Small intestine (tissue), 7 donors: ENCODE measurements around the gene VSIG4. TPM values are rescaled to one million over a fixed set of nuclear protein-coding genes. Genes with fewer than 3 reads are reported as not detected.

Experiments used
- DNase-seq, 2 donors: peaks; one replicate each; pipeline versions ENCODE4 v3.0.0 to v3.0.0-alpha.2; 2013
- FAIRE-seq: peaks from 2 replicates; lab custom pipeline; 2012; peaks lifted over from hg19 to GRCh38; lab: Jason Lieb, UNC
- H3K27ac ChIP-seq, 3 donors: one replicate each; pipeline ENCODE4 v1.5.1; 2013; ENCODE audit warnings: low read length in 2 of 3, mild to moderate bottlenecking in 2 of 3, control low read depth in 1 of 3, inconsistent platforms in 1 of 3, low read depth in 1 of 3, moderate library complexity in 1 of 3
- H3K27me3 ChIP-seq, 3 donors: one replicate each; pipeline ENCODE4 v1.6.1; 2013; ENCODE audit warnings: low read length in 3 of 3, inconsistent platforms in 1 of 3; ENCODE audit not compliant: control insufficient read depth in 3 of 3, insufficient read depth in 3 of 3
- H3K36me3 ChIP-seq, 3 donors: one replicate each; pipeline ENCODE4 v1.6.1; 2013; ENCODE audit warnings: low read length in 3 of 3, inconsistent platforms in 1 of 3, low read depth in 1 of 3, mild to moderate bottlenecking in 1 of 3, moderate library complexity in 1 of 3; ENCODE audit not compliant: control insufficient read depth in 3 of 3, insufficient read depth in 2 of 3
- H3K4me1 ChIP-seq, 3 donors: one replicate each; pipeline ENCODE4 v1.6.1; 2013; ENCODE audit warnings: low read length in 2 of 3, inconsistent platforms in 1 of 3, low read depth in 1 of 3, mild to moderate bottlenecking in 1 of 3, moderate library complexity in 1 of 3; ENCODE audit not compliant: control insufficient read depth in 3 of 3, insufficient read depth in 2 of 3
- H3K4me3 ChIP-seq, 3 donors: one replicate each; pipeline ENCODE4 v1.5.1; 2013; ENCODE audit warnings: low read length in 3 of 3, control low read depth in 1 of 3, inconsistent platforms in 1 of 3, low read depth in 1 of 3, mild to moderate bottlenecking in 1 of 3, moderate library complexity in 1 of 3
- H3K9me3 ChIP-seq, 2 donors: one replicate each; pipeline ENCODE4 v1.6.1; 2013; ENCODE audit warnings: low read depth in 1 of 2, low read length in 1 of 2; ENCODE audit not compliant: control insufficient read depth in 2 of 2, insufficient read depth in 1 of 2
- WGBS, 3 donors: extraction: QIAGEN DNeasy Blood & Tissue Kit; methylation state at CpG; one replicate each; pipeline ENCODE4 v1.1.7; 2013; 5-methylcytosine and 5-hydroxymethylcytosine counted together
- polyA plus RNA-seq, 4 donors: library from polyadenylated mRNA; stranded (reverse) in 3 of 4; unstranded in 1 of 4; fragments of 200-250 nt in 3 of 4; fragments of 120-200 nt in 1 of 4; gene quantifications; one replicate each; pipeline versions ENCODE4 v1.2.1 to v1.2.3, GENCODE V29; 2013
- donor health status: healthy with polysubstance abuse.
- donor health status: control.
- donor health status: control.
- donor health status: Bipolar disorder and iron deficiency.
- donor health status: healthy.

The VSIG4 gene
- polyA plus RNA-seq, 4 donors = 5.2 to 90.1 (median 12.7) TPM

DNA sequence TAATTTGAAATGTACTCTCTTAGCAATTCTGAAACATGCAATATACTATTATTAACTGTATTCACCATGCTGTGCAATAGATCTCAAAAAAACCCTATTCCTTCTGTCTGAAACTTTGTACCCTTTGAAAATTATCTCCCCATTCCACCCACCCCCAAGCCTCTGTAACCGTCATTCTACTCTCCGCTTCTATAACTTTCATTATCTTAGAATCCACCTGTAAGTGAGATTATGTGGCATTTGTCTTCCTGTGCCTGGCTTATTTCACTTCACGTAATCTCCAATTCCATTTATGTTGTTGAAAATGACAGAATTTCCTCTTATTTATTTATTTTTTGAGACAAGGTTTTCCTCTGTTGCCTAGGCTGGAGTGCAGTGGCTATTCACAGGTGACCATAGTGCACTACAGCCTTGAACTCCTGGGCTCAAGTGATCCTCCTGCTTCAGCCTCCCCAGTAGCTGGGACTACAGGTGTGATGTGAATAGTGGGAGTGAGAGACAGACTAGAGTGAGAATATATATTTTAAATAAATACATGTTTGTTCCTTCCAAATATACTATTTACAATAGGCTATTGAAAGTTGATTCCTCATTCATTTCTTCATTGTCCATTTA, 30.5 kb downstream of the VSIG4 start:
- H3K27ac ChIP-seq = no peak overlapping the region
- FAIRE-seq (no peak), DNase-seq (no peak)
- no peaks in the 10 kb centered on the region for H3K9me3 ChIP-seq
- WGBS, 3 donors = 74 to 81% (median 78%) methylated on average over 3 of the region's 3 CpGs
- H3K27me3 ChIP-seq = no peaks in the 10 kb centered on the region
- H3K4me3 ChIP-seq = no peak overlapping the region
- H3K4me1 ChIP-seq = no peaks in the 10 kb centered on the region
- H3K36me3 ChIP-seq = no peaks in the 10 kb centered on the region

DNA sequence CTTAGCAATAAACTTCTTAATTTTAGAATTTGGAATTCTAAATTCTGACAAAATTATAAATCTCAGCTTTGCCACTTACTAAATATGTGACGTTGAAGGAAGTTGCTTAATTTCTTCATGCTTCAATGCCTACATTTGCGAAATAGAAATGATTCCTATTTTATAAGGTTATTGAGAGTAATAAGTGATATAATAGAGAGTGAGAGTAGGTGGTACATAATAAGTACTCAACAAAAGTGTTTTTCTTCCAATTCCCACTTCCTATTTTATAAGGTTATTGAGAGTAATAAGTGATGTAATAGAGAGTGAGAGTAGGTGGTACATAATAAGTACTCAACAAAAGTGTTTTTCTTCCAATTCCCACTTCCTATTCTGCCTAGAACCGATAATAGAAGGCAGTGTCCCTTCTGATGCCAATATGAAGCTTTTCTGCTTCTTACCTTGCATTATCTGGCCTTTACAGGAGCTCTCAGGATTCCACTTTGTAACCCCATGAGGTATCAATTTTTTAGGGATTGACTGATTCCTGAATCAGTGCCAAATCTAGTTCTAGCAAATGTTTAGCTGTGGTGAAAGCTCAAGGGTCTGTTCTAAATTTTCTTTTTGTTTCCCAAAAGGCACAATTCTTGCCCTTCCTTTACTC, 31.4 kb downstream of the VSIG4 start:
- FAIRE-seq = no peak
- no peak for DNase-seq
- no peaks in the 10 kb centered on the region for H3K36me3 ChIP-seq
- no peak overlapping the region for H3K4me3 ChIP-seq
- no peak overlapping the region for H3K27ac ChIP-seq
- no peaks in the 10 kb centered on the region for H3K9me3 ChIP-seq
- no peaks in the 10 kb centered on the region for H3K27me3 ChIP-seq
- WGBS, 3 donors = 68 to 92% (median 78%) methylated on average over 3 of the region's 3 CpGs
- no peaks in the 10 kb centered on the region for H3K4me1 ChIP-seq

DNA sequence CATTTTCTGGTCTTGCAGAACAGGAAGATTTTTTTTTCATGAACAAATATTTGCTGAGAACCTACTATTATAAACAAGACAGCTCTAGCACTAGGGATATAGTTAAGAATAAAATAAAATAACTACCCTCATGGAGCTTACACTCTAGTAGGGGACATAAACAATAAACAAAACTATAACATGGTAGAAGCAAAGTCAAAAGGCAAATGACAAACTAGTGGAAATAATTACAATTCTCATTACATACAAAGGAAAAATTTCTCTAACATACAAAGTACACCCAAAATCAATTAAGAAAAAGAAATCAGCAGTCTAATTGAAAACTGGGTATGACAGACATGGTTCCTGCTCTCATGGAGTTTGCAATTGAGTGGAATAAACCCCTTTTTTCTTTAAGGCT, 32.0 kb downstream of the VSIG4 start:
- Histone ChIP-seq H3K27me3 (no peaks in the 10 kb centered on the region), H3K4me1 (no peaks in the 10 kb centered on the region), H3K27ac (no peak overlapping the region), H3K4me3 (no peak overlapping the region), H3K36me3 (no peaks in the 10 kb centered on the region), H3K9me3 (no peaks in the 10 kb centered on the region)
- FAIRE-seq (no peak), DNase-seq (no peak)

DNA sequence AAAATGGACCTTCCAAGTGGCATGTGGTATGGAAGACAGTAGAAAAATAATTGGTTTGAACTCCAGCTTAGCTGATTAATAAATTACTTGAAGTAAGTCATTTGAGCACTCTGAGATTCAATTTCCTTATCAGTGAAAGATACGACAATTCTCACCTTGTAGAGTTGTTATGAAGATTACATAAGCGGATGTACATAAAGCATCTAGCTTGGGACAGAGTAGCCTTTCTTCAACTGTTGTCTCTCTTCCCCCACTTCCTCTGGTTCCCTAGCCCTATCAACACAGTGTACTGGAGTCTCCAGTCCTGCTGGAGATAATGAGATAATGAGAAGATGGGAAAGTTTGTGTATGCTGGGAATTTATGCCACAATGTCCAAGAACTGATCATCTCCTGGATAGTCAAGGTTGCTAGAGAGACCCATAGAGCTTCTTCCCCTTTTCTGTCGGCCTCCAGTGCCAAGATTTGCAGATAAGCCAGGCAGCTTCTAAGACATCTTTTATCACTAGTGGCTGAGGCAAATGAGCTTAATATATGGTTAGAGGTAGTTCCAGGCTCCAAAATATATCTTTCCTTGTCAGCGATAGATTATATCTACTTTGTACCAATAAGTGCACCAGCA, 33.9 kb downstream of the VSIG4 start:
- Histone ChIP-seq H3K36me3 (no peaks in the 10 kb centered on the region), H3K27ac (no peak overlapping the region), H3K27me3 (no peaks in the 10 kb centered on the region), H3K4me3 (no peak overlapping the region), H3K9me3 (no peaks in the 10 kb centered on the region), H3K4me1 (no peaks in the 10 kb centered on the region)
- DNase-seq (no peak), FAIRE-seq (no peak)
- WGBS, 3 donors = 55 to 70% (median 61%) methylated on average over 3 to 4 of the region's 4 CpGs

DNA sequence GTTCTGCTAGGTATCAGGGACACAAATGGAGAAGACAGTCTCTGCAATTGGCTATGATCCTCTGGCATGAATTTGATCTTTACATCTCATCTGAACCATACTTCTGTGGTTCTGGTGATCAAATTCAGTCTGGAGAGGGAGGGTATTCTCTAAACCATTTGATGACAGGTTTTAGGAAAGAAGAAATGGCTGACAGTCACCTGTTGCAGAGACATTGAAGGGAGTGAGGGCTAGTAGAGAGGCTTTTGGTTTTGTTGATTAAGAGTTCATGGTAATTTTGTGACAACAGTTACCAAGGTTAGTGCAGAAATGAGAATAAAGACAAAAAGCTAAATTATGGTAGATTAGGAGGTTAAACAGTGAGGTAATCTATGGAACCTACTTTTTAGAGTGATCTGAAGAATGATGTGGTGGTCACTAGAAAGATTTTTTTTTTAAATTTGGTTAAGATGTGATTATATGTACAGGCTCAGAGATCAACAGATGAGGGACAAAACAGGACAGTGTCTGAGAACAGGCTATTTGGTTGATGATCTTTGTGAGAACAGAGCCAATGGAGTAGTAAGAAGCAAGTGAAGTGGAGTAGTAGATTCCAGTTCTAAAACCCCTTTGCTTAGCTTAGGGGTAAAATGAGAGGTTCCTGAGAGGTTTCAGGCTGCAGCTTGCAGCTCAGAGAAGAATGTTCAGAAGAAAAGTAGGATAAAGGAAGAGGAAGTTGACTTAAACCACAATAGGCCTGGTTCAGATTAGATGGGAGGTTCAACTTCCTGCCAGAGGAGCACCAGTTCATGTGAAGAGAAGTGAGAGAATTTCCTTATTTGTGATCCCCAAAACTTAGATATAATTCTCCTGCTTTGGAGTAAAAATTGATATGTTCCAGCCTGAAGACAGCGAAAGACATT, 34.7 kb downstream of the VSIG4 start:
- H3K4me1 ChIP-seq = no peaks in the 10 kb centered on the region
- H3K9me3 ChIP-seq = no peaks in the 10 kb centered on the region
- H3K4me3 ChIP-seq = no peak overlapping the region
- H3K27me3 ChIP-seq = no peaks in the 10 kb centered on the region
- FAIRE-seq (no peak), DNase-seq (peak in 1 of 2 donors; percentile 9)
- no peaks in the 10 kb centered on the region for H3K36me3 ChIP-seq
- no peak overlapping the region for H3K27ac ChIP-seq
- WGBS, 3 donors = 77 to 93% (median 87%) methylated on average over 1 of the region's 1 CpG

DNA sequence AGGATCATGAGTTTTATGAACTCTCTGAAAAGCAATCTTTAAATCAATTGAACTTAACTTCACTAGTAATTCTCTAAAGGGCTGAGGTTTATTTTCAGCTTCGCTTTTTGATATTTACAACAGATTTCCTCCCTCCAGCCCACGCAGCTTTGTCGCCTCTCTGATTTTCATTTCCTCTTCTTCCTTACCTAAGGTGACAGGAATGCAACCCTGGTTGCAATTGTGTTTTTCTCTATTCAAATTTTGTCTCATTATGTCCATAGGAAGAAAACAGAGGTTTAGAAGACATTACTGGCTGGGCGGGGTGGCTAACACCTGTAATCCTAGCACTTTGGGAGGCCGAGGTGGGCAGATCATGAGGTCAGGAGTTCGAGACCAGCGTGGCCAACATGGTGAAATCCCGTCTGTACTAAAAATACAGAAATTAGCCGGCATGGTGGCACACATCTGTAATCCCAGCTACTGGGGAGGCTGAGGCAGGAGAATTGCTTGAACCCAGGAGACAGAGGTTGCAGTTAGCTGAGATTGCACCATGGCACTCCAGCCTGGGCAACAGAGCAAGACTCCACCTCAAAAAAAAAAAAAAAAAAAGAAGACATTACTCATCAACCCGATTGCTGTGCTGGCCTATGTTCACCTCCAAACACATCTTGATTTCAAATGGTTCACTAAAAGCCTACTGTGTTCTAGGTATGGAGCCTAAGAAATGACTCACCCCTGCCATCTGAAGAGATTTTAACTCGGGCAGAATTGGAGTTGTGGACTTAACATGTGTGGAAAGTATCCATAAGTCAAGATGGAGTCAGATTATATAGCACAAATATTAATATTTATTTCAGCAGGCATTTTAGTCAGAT, 36.8 kb downstream of the VSIG4 start:
- 69 to 93% (median 73%) methylated on average over 11 of the region's 11 CpGs for WGBS, 3 donors
- Histone ChIP-seq H3K36me3 (no peaks in the 10 kb centered on the region), H3K27me3 (no peaks in the 10 kb centered on the region), H3K9me3 (no peaks in the 10 kb centered on the region), H3K27ac (no peak overlapping the region), H3K4me1 (no peaks in the 10 kb centered on the region), H3K4me3 (no peak overlapping the region)
- DNase-seq = no peak
- no peak for FAIRE-seq

DNA sequence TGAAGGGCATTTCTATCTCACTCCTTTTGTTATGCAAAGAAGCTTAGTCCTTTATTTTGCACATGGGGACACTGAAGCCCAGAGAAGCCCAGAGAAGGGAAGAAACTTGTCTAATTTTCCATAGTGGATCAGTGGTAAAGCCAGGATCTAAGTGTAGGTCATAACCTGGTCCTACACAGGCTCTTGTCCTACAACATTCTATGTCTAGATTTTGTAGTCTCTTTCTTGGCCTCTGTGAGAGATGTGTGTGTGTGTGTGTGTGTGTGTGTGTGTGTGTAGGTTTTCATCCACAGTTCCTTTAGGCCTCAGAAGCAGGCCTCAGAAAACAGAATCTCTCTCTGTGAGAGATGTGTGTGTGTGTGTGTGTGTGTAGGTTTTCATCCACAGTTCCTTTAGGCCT, 38.3 kb downstream of the VSIG4 start:
- H3K36me3 ChIP-seq = no peaks in the 10 kb centered on the region
- H3K27me3 ChIP-seq = no peaks in the 10 kb centered on the region
- DNase-seq = no peak
- no peaks in the 10 kb centered on the region for H3K9me3 ChIP-seq
- H3K27ac ChIP-seq = no peak overlapping the region
- FAIRE-seq = no peak
- no peaks in the 10 kb centered on the region for H3K4me1 ChIP-seq
- H3K4me3 ChIP-seq = no peak overlapping the region
